Vagina (tissue), 2 donors: ENCODE results near the gene CRTC1.

Source experiments
- POLR2A ChIP-seq, 2 donors: fragments of 450-650 bp; IDR thresholded peaks; one replicate each; pipeline ENCODE4 v1.6.1; 2017; ENCODE audit warnings: antibody characterized with exemption in 2 of 2, mild to moderate bottlenecking in 2 of 2, moderate library complexity in 2 of 2
- TF ChIP-seq, protein P1 (sequence below), 3 experiments: fragments of 450-650 bp in 2 of 3; fragments of 200-600 bp in 1 of 3; sonication (generic) in 1 of 3; IDR thresholded peaks; one replicate each; pipeline ENCODE4 v1.5.1; 2017 to 2019; ENCODE audit warnings: antibody characterized with exemption in 3 of 3, mild to moderate bottlenecking in 2 of 3, moderate library complexity in 2 of 3

DNA sequence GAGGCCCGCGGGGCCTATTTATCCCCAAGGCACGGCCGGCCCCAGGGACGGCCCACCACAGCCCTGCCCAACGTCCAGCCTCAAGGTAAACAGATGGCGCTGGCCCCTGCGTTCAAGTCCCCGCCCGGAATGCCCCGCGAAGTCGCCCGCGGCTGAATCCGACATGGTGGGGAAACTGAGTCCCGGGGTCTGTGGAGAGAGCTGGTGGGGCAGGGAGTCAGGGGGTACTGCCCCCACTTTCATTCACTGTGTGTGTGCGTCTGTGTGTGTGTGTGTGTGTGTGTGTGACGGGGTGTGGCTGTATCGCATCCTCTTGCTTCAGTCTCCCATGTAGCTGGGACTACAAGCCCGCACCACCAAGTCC lies 107.8 kb downstream of the CRTC1 start:
- TF ChIP-seq POLR2A (IDR thresholded peaks at IDR 0.05): no peak
- TF ChIP-seq, protein P1, sequence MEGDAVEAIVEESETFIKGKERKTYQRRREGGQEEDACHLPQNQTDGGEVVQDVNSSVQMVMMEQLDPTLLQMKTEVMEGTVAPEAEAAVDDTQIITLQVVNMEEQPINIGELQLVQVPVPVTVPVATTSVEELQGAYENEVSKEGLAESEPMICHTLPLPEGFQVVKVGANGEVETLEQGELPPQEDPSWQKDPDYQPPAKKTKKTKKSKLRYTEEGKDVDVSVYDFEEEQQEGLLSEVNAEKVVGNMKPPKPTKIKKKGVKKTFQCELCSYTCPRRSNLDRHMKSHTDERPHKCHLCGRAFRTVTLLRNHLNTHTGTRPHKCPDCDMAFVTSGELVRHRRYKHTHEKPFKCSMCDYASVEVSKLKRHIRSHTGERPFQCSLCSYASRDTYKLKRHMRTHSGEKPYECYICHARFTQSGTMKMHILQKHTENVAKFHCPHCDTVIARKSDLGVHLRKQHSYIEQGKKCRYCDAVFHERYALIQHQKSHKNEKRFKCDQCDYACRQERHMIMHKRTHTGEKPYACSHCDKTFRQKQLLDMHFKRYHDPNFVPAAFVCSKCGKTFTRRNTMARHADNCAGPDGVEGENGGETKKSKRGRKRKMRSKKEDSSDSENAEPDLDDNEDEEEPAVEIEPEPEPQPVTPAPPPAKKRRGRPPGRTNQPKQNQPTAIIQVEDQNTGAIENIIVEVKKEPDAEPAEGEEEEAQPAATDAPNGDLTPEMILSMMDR (IDR thresholded peaks at IDR 0.05): no peak
